Measurements from ENCODE around the gene VPS41. TPM values are rescaled to one million over a fixed set of nuclear protein-coding genes. Genes with fewer than 3 reads are reported as not detected.

The VPS41 gene
- total and polyA plus RNA-seq, 10 of the 15 experiments (the other 5 are each of a cell fraction or from before 2014, with no cell fraction given): 15.3 to 63.2 (median 47.0) TPM

DNA sequence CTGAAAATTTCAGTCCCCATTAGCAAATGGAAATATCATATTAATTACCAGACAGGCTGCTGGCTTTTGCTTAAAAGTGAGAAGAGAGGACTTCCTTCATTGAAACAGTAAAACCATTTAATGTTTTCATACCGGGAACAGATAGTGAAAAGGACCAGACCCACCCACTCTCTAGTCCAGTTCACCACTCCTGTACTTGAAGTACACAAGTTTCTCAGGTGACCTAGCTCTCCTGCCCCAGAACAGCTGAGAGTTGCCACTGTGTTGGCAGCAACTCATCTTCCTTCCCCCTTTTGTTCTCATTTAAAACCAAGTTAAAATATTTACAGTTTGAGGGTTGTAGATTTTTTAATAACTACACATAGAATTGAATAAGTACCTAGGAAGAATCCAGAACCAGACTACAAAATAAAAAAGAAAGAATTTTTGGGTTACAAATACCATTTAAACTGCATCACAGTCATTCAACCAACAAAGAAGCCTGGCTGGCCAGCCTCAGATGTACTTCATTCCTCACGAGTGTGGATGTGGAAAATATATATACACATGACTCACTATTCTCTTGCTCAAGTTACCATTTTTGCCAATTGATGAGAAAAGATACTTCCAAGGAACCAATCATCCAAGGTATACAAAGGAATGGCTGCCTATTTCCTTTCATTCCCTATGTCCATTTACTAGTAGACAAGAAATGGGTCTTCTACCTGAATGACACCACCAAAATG is 68.1 kb downstream of the VPS41 start (continued):
- TF ChIP-seq, protein P1, sequence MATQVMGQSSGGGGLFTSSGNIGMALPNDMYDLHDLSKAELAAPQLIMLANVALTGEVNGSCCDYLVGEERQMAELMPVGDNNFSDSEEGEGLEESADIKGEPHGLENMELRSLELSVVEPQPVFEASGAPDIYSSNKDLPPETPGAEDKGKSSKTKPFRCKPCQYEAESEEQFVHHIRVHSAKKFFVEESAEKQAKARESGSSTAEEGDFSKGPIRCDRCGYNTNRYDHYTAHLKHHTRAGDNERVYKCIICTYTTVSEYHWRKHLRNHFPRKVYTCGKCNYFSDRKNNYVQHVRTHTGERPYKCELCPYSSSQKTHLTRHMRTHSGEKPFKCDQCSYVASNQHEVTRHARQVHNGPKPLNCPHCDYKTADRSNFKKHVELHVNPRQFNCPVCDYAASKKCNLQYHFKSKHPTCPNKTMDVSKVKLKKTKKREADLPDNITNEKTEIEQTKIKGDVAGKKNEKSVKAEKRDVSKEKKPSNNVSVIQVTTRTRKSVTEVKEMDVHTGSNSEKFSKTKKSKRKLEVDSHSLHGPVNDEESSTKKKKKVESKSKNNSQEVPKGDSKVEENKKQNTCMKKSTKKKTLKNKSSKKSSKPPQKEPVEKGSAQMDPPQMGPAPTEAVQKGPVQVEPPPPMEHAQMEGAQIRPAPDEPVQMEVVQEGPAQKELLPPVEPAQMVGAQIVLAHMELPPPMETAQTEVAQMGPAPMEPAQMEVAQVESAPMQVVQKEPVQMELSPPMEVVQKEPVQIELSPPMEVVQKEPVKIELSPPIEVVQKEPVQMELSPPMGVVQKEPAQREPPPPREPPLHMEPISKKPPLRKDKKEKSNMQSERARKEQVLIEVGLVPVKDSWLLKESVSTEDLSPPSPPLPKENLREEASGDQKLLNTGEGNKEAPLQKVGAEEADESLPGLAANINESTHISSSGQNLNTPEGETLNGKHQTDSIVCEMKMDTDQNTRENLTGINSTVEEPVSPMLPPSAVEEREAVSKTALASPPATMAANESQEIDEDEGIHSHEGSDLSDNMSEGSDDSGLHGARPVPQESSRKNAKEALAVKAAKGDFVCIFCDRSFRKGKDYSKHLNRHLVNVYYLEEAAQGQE (IDR thresholded peaks at IDR 0.05; ENCODE audit: low read depth, low read length): no peak
- TF ChIP-seq, protein P2, sequence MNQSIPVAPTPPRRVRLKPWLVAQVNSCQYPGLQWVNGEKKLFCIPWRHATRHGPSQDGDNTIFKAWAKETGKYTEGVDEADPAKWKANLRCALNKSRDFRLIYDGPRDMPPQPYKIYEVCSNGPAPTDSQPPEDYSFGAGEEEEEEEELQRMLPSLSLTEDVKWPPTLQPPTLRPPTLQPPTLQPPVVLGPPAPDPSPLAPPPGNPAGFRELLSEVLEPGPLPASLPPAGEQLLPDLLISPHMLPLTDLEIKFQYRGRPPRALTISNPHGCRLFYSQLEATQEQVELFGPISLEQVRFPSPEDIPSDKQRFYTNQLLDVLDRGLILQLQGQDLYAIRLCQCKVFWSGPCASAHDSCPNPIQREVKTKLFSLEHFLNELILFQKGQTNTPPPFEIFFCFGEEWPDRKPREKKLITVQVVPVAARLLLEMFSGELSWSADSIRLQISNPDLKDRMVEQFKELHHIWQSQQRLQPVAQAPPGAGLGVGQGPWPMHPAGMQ (IDR thresholded peaks at IDR 0.05; ENCODE audit: borderline replicate concordance): no peak
- TF ChIP-seq KAT2A (conservative IDR thresholded peaks at IDR 0.05; ENCODE audit: control insufficient read depth, low read depth, low read length): no peak
- TF ChIP-seq ZNF622 (IDR thresholded peaks at IDR 0.05): no peak
- no peak for TF ChIP-seq BMI1 (IDR thresholded peaks at IDR 0.05; ENCODE audit: borderline replicate concordance)
- no peak for TF ChIP-seq CHD2 (IDR thresholded peaks at IDR 0.05; ENCODE audit: borderline replicate concordance, low read depth, low read length)
- TF ChIP-seq NFYB (IDR thresholded peaks at IDR 0.05; ENCODE audit: insufficient read depth, low read depth, low read length): no peak
